H1 (cell line): ENCODE measurements around the gene CNTD1.
"Not testable (repeated sequence)": the region's sequence is repeated elsewhere in the genome, so short reads cannot be mapped to it uniquely, and the experiment has no call there.

Experiments used
- ATF3 ChIP-seq: IDR thresholded peaks from 2 replicates; pipeline ENCODE4 v1.6.1; 2011; ENCODE audit warnings: low read depth, mild to moderate bottlenecking, low read length; ENCODE audit not compliant: insufficient read depth
- CBX5 ChIP-seq: fragments of 300-800, 300-1000 bp; sonication (generic); IDR thresholded peaks from 2 replicates; pipeline ENCODE4 v1.7.1; 2016; ENCODE audit warnings: antibody characterized with exemption, low read length, low read depth
- CTCF ChIP-seq, 3 experiments: IDR thresholded peaks; 1 replicate in 2 of 3; 2 replicates in 1 of 3; pipeline versions ENCODE4 v1.5.1 to v1.6.1; 2011; ENCODE audit warnings: low read length in 3 of 3, mild to moderate bottlenecking in 3 of 3, inconsistent platforms in 2 of 3, low read depth in 1 of 3, moderate library complexity in 1 of 3; ENCODE audit not compliant: insufficient read depth in 1 of 3; ENCODE audit errors: control extremely low read depth in 1 of 3
- EZH2 ChIP-seq: fragments of 200-600 bp; sonication (generic); IDR thresholded peaks from 2 replicates; pipeline ENCODE4 v1.7.1; 2012; ENCODE audit warnings: low read depth, mild to moderate bottlenecking, moderate library complexity, low read length, inconsistent platforms; ENCODE audit not compliant: severe bottlenecking
- KDM1A ChIP-seq: fragments of 200-600, 300-600 bp; sonication (generic); IDR thresholded peaks from 2 replicates; pipeline ENCODE4 v1.7.1; 2016; ENCODE audit warnings: mild to moderate bottlenecking, low read length, borderline replicate concordance
- POLR2A ChIP-seq, 2 experiments: IDR thresholded peaks; 1 replicate in 1 of 2; 2 replicates in 1 of 2; pipeline ENCODE4 v1.6.1; 2011; ENCODE audit warnings: low read depth in 2 of 2, low read length in 2 of 2, mild to moderate bottlenecking in 2 of 2; ENCODE audit errors: control extremely low read depth in 1 of 2
- RFX5 ChIP-seq: IDR thresholded peaks from 2 replicates; pipeline ENCODE4 v1.6.1; 2011; ENCODE audit warnings: low read depth, low read length, improper control_type of control experiment, borderline replicate concordance
- RNF2 ChIP-seq: fragments of 200-900, 300-1000 bp; sonication (generic); IDR thresholded peaks from 2 replicates; pipeline ENCODE4 v1.7.1; 2016; ENCODE audit warnings: borderline replicate concordance, low read depth, mild to moderate bottlenecking, antibody characterized with exemption, low read length; ENCODE audit not compliant: poor library complexity, severe bottlenecking; ENCODE audit errors: missing control alignments
- SUZ12 ChIP-seq: fragments of 200-600 bp; sonication (generic); IDR thresholded peaks from 2 replicates; pipeline ENCODE4 v1.6.1; 2012; ENCODE audit warnings: mild to moderate bottlenecking, inconsistent platforms, low read length, moderate library complexity, mixed read lengths

GRCh38 chr17:42769964-42770363, 28.7 kb upstream of the CNTD1 start:
- not testable (repeated sequence) for TF ChIP-seq ATF3; RFX5; CBX5; CTCF (IDR thresholded peaks at IDR 0.05; ENCODE audit: control extremely low read depth in 1 of 3, insufficient read depth in 1 of 3, low read depth in 1 of 3, low read length in 3 of 3); EZH2; SUZ12; POLR2A (IDR thresholded peaks at IDR 0.05; ENCODE audit: control extremely low read depth in 1 of 2, low read depth in 2 of 2, low read length in 2 of 2); KDM1A; RNF2
